ENCODE data around the gene PRR35.

Gene PRR35

GRCh38 chr16:552171-552570, 8.0 kb upstream of the PRR35 start:
- DNase-seq (ENCODE audit: low read depth): no peak
- TF ChIP-seq CTCF (conservative IDR thresholded peaks at IDR 0.05; ENCODE audit: low read depth, low read length): no peak
- no peak overlapping the region for H3K4me3 ChIP-seq (ENCODE audit: low read length)

DNA sequence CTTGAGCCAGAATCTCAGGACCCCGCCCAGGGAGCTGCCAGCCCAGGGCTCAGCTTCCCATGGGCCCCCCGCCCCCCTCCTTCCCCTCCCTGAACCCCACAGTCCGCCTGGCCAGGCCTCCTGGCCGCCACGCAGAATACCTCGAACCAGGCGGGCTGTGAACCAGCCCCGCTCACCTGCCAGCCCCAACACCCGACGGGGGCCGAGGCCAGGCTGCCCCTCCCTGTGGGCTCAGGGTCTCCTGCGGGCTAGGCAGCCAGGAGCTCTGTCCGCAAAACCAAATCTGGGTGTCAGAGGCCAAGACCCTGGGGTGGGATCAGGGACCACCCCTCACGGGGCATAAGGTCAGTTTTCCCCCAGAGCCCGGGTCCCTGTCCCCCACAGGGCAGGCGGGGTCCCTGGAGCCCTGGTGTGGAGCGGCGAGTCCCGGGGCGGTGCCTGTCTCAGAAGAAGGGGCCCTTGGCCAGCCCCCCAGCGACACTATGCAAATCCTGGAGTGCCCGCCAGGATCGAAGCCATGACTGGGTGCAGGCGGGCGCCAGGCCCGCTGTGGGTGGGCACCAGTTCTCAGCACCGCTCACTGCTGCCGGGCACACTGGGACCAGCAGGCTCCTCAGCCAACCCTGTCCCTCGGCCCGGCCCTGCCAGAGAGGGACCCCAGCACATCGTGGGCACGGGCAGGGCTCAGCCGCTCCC, 6.4 kb upstream of the PRR35 start:
- no peak for DNase-seq (ENCODE audit: low read depth)
- no peak overlapping the region for H3K4me3 ChIP-seq (ENCODE audit: low read length)
- TF ChIP-seq CTCF (conservative IDR thresholded peaks at IDR 0.05; ENCODE audit: low read depth, low read length): no peak

DNA sequence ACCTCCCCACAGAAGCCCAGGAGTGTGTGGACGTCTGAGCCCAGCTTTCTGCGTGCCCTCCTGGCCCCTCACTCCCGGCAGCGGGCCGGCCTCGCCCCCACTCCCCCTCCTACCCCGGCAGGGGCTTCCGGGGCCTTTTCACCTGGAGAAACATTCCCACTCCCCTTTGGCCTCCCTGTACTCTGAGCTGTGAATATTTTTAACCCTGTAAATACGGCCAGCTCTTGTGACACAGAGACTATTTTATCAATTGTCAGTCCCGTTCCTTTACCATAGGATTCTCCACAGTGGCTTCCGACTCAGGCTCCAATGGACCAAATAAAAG, 5.9 kb upstream of the PRR35 start:
- H3K4me3 ChIP-seq (ENCODE audit: low read length): no peak overlapping the region
- no peak for DNase-seq (ENCODE audit: low read depth)
- no peak for TF ChIP-seq CTCF (conservative IDR thresholded peaks at IDR 0.05; ENCODE audit: low read depth, low read length)

GRCh38 chr16:554640-555365, 5.4 kb upstream of the PRR35 start:
- DNase-seq (ENCODE audit: low read depth): no peak
- H3K4me3 ChIP-seq (ENCODE audit: low read length): no peak overlapping the region
- TF ChIP-seq CTCF (conservative IDR thresholded peaks at IDR 0.05; ENCODE audit: low read depth, low read length): no peak

GRCh38 chr16:555528-556473, 4.4 kb upstream of the PRR35 start:
- H3K4me3 ChIP-seq (ENCODE audit: low read length): no peak overlapping the region
- no peak for TF ChIP-seq CTCF (conservative IDR thresholded peaks at IDR 0.05; ENCODE audit: low read depth, low read length)

GRCh38 chr16:556474-557173, 3.6 kb upstream of the PRR35 start:
- H3K4me3 ChIP-seq (ENCODE audit: low read length): no peak overlapping the region
- no peak for DNase-seq (ENCODE audit: low read depth)
- TF ChIP-seq CTCF (conservative IDR thresholded peaks at IDR 0.05; ENCODE audit: low read depth, low read length): no peak

More at GRCh38 chr16:555528-556473, 4.4 kb upstream of the PRR35 start:
- DNase-seq (ENCODE audit: low read depth): no peak
